NCI-H69 (cell line): Measurements from ENCODE around the gene SPATA31D3.
"Not testable (repeated sequence)": the region's sequence is repeated elsewhere in the genome, so short reads cannot be mapped to it uniquely, and the experiment has no call there.

Experiments
- DNase-seq: peaks from one replicate; lab custom pipeline; 2025; lab: John Stamatoyannopoulos, UW

SPATA31D3 gene

DNA sequence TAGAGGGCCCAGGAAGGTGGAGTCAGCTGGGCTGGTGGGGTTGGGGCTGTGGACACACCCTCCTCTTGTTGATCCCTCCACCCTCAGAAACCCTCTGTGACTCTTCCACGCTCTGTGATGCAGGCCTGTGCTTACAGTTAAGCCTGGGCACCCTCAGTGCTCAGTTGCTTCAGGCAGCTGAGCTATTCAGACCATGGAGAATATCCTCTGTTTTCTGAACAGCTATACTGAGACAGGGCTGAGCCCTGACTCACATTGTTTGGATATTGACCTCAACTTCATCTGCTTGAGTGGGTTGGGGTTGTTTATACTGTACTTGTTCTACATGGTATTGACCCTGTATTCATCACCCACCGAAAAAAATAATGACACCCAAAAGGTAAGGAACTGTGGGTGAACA is at the start of gene SPATA31D3:
Gene SPATA31D3, plus strand, starts transcription at position 108 of the 400 bp plus-strand sequence. Its CDS starts 86 bp downstream, at position 194.
- DNase-seq = not testable (repeated sequence)

DNA sequence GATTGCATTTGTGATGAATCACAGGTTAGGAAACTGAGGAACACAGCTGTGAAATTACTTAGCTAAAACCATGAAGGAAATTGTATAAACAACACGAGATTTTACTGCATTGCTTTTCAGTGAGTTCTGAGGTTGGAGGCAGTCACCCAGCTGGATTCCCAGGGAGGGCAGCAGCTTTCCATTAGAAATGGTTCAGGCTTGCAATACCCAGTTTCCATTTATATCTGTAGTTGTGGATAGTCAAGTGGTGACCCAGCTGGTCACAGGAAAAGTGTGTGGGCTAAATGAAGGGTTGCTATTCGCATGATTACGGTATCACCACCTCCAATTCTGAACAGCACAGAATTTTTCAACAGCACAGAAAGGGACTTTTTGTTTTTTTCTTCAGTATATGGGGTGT is 49.4 kb upstream of the SPATA31D3 start:
- DNase-seq = no peak

DNA sequence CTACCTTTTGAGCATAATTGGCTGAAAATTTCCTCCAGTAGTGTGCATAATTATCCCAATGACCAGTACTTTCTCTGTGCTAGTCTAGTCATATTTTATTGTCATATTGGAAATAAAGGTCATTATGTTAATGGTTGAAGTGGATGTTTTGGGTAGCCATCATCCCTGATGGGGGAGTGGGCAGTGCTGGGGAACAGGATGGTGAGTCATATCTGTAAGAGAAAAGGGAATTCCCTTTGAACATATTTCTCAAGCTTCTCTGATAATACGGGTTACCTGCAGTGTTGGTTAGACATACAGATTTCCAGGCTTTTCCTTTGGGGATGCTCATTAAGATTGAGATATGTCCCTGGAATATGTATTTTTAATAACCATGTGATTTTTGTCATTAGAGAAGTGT is 48.4 kb upstream of the SPATA31D3 start:
- DNase-seq = no peak

DNA sequence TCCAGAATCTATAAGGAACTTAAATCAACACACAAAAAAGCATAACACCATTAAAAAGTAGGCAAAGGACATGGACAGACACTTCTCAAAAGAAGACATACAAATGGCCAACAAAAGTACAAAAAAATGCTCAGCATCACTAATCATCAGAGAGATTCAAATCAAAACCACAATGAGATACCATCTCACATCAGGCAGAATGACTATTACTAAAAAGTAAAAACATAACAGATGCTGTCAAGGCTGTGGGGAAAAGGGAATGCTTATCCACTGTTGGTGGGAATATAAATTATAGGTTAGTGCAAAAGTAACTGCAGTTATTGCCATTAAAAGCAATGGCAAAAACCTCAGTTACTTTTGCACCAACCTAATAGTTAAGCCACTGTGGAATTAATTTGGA is 47.2 kb upstream of the SPATA31D3 start:
- no peak for DNase-seq

DNA sequence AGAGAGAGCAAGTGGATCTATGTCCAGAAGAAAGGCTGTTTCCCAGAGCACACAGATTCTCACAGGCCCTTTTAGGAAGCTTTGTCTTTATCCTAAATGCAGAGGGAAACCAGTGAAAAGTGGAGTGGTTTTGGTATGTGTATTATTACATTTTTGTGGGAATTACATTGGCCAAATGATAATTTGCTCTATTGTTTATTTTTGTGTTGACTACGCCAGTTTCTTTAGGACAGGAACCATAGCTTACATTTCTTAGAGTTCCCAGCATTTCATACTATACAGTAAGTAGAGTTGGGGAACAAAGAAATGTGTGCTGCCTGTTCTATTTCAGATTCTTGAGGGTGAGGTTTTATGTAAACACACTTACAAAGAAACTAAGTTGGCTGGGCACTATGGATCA is 44.4 kb upstream of the SPATA31D3 start:
- DNase-seq = no peak

DNA sequence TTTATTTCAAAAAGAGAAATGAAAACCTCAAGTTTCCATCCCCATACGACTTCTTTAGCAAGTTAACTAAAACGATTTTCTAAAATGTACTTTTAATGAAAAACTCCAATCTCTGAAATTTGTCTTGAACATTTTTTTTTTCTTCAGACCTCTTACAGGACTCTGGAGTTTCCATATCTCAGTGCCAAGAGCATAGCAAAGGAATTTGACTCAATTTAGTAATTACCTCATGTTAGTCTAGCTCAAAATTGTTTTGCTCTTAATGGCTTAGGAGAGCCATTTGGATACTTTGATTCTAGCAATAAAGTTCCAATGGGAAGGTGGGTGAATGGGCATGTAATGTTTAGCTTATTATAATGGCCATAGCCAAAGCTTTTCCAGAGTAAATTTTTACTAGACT is 41.1 kb upstream of the SPATA31D3 start:
- DNase-seq = no peak

DNA sequence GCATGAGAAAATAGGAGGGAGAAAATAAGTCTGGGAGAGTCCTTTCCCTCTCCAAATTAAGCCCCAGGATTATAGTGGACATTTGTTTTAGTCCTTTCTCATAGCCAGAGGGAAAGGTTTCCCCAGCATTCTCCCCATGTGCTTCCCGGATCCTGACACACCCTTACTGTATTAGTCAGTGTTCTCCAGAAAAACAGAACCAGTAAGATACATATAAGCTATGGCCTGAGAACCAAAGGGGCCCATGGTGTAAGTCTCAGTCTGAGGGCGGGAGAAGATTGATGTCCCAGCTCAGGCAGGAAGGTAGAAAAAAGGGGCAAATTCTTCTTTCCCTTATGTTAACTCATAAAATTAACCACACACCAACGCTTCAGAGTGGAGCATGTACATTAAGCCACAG is 40.7 kb upstream of the SPATA31D3 start:
- no peak for DNase-seq

DNA sequence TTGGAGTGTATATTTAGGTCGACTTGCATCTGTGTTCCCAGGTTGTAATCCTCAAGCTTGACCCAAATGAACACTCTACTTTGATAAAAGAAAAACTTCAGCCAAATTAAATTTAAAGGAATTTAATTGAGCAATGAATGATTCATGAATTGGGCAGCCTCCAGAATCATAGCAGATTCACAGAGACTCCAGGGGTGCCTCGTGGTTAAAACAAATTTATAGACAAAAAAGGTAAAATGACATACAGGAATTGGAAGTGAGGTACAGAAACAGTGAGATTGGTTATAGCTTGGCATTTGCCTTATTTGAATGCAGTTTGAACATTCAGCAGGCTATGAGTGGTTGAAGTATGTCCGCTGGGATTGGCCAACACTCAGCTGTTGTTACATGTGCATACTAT is 36.6 kb upstream of the SPATA31D3 start:
- no peak for DNase-seq

DNA sequence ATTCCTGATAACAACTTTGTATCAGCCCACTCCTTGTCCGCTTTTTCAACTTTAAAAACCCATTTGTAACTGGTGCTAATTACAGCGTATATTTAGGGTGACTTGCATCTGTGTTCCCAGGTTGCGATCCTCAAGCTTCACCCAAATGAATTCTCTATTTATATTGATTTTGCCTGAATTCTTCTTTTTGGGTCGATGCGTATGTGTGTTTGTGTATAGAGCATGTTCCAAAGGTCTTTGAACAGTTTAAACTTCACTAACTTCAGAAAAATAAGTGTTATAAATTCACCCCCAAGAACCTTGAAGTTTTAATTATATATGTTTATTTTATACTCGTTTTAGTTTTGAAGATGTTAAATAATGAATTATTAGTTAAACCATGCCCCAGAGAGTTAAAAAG is 31.2 kb upstream of the SPATA31D3 start:
- DNase-seq = no peak

DNA sequence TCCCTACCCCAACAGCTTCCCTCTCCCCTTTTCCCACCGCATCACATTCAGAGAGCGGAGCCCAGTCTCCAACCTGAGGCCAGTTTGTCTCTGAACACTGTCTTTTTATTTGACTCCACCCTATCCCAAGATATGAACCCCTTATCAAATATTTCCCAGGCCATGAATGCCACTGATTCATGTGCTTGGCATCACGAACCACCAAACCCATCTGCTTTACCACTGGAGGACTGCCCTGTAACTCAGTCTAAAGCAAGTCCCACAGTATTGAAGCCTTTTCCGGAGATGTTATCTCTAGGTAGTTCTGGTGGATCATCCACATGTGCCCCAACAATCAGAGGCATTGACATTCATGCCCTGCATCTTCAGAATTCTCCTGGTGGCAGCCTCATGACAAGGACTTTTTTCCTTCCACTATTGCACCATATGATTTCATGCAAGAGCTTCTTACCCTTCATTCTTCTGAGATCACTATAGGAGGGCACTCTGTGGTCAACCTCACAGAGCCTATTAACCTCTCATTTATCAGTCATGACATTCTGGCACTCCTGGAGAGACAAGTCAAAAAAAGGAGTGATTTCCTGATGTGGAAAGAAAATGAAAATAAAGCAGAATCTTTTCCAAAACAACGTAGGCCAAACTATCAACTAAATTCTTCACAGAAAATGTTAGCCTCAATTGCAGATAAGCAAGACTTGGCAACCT is 27.3 kb upstream of the SPATA31D3 start:
- DNase-seq = no peak

DNA sequence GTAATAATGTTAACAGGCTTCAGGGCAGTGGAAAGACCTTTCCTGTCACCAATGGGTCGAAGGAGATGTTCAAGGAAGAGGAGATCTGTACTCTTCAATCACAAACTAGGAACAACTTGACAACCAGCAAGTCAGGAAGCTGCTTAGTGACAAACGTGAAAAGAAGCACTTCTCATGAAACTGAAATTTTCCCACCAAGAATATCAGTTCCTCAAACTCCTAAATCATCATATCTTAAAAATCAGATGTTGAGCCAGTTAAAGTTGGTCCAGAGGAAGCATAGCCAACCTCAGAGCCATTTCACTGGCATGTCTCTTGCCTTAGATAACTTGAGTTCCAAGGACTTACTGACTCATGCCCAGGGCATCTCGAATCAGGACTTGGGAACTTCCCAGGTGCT is 24.8 kb upstream of the SPATA31D3 start:
- DNase-seq = not testable (repeated sequence)

DNA sequence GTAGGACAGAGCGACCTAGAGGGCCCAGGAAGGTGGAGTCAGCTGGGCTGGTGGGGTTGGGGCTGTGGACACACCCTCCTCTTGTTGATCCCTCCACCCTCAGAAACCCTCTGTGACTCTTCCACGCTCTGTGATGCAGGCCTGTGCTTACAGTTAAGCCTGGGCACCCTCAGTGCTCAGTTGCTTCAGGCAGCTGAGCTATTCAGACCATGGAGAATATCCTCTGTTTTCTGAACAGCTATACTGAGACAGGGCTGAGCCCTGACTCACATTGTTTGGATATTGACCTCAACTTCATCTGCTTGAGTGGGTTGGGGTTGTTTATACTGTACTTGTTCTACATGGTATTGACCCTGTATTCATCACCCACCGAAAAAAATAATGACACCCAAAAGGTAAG is 15.0 kb upstream of the SPATA31D3 start, which contains the start of gene SPATA31D4:
Gene SPATA31D4, plus strand, starts transcription at position 124 of the 400 bp plus-strand sequence. Its CDS starts 86 bp downstream, at position 210.
- not testable (repeated sequence) for DNase-seq

DNA sequence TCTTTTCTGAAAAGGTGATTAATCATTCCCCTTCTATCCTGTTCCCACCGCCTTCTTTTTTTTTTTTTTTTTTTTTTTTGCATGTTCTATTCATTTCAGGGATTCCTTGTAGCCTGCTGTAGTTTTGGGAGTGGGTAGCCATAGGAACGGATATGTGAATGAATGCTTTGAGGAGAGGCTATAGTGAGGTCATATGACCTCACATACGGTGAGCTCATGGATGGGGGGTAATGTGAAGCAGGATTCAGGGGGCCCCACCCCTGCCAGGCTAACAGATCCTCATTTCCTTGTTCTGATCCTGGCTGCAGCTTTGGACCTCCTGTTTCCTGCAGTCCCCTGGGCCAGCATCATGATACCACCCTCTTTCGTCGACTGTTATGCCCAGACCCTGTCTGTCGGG is 13.2 kb upstream of the SPATA31D3 start:
- DNase-seq = not testable (repeated sequence)

DNA sequence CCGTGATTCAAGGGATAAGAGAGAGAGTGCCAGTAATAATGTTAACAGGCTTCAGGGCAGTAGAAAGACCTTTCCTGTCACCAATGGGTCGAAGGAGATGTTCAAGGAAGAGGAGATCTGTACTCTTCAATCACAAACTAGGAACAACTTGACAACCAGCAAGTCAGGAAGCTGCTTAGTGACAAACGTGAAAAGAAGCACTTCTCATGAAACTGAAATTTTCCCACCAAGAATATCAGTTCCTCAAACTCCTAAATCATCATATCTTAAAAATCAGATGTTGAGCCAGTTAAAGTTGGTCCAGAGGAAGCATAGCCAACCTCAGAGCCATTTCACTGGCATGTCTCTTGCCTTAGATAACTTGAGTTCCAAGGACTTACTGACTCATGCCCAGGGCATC is 9.8 kb upstream of the SPATA31D3 start:
- DNase-seq = not testable (repeated sequence)

DNA sequence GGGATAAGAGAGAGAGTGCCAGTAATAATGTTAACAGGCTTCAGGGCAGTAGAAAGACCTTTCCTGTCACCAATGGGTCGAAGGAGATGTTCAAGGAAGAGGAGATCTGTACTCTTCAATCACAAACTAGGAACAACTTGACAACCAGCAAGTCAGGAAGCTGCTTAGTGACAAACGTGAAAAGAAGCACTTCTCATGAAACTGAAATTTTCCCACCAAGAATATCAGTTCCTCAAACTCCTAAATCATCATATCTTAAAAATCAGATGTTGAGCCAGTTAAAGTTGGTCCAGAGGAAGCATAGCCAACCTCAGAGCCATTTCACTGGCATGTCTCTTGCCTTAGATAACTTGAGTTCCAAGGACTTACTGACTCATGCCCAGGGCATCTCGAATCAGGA is 5.3 kb downstream of the SPATA31D3 start:
- not testable (repeated sequence) for DNase-seq

DNA sequence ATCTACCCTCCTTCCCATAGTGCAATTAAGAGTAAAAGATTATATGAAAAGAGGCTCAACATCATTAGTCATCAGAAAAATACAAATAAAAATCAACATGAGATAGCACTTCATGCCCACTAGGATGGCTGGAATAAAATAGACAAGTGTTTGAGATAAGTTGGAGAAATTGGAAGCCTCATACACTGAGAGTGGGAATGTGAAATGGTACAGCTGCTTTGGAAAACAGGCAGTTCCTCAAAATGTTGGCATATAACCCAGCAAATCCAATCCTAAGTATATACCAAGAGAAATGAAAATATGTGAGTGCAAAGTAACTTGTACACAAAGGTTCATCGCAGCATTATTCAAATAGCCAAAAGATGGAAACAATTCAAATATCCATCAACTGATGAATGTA is 9.8 kb downstream of the SPATA31D3 start:
- no peak for DNase-seq

DNA sequence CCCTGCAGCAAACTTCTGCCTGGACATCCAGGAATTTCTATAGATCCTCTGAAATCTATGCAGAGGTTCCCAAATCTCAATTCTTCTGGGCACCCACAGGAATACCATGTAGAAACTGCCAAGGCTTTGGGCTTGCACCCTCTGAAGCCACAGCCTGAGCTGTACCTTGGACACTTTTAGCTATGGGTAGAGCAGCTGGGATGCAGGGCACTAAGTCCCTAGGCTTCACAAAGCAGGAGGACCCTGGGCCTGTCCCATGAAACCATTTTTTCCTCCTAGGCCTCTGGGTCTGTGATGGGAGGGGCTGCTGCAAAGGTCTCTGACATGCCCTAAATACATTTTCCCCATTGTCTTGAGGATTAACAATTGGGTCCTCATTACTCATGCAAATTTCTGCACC is 12.3 kb downstream of the SPATA31D3 start:
- no peak for DNase-seq

DNA sequence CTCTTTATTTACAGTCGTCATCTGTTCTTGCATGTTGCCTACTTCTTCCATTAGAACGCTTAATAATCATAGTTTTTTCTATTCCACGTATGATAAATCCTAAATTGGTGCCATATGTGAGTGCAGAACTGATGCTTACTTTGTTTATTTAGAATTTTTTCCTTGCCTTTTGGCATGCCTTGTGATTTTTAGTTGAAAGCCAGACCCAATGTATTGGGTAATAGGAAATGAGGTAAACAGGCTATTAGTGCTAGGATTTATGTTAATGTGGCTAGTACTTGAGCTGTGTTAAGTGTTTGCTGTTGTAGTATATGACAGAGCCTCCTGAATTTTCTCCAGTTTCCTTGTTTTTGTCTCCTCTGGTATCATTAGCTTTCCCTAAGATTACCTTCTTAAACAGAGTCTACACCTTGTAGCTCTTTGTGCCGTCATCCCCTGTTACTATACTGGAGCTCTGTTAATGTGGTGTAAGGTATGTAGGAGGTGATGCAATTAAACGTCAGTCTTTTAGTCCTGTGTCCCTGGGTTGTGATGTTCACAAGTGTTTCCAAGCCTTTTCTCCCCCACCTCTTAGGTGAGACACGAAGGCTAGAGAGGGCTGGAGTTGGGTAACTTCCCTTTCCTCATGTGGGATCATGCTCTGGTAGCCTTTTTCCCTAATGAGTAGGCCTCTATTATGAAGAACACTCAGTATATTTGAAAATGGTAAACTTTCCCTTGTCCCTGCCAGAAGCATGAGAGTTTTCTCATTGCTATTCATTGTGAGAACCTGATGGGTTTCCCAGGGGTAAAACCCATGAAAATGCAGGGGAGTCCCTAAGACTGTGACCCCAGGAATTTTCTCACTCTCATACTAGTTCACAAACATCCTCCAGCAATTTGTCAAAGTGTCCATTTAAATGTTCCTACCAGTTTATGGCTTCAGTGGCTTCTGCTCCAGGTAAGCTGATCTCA is 21.2 kb downstream of the SPATA31D3 start:
- no peak for DNase-seq

DNA sequence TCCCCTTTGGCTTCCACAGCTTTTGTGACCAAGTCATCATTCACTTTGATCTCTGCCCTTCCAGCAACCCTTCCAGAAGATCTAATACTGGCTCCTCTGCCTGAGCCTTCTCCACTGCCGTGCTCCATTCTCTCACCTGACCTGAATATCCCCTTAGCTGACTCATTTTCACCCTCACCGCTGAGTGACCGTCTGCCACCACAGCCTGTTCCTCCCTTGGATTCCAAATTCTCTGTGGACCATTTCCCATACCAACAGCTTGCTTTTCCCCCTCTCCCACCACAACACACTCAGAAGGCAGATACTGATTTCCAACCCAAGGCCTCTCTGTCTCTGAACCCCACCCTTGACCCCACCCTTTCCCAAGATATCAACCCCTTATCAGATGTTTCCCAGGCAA is 24.7 kb downstream of the SPATA31D3 start:
- no peak for DNase-seq

DNA sequence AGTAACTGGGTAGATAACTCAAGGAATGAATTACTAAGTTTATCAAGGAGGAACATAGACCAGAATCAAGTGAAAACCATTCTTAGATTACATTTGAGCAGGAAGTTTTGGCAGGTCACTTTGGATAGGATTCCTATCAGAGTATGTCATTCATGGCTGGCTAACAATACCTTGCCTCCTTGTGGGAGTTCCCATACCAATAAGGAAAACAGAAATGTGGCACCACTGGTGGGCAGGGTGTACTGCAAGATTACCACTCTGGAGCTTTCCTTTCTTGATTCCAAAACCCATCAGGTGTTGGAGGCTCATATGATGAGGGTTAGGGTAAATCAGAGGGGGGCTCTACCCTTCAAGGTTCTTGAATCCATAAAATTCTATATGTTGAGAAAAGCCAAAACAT is 26.7 kb downstream of the SPATA31D3 start:
- DNase-seq = no peak

DNA sequence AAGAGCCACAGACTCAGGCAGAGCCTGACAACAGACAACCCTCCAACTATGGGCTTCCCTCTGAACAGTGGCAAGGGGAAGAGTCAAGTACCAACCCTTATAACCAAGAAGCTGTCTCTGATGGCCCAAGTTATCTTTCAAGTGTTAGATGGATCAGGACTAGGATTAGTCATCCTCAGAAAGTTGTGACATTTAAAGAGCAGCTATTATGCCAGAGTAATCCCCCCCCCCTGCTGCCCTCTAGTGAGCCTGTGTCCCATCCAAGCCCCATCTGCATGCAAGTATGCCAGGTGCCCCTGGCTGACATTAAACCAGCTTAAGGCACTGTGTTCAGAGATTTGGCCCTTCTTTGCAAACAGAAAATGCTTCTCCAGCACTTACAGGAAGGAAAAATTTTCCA is 28.4 kb downstream of the SPATA31D3 start:
- DNase-seq = no peak

DNA sequence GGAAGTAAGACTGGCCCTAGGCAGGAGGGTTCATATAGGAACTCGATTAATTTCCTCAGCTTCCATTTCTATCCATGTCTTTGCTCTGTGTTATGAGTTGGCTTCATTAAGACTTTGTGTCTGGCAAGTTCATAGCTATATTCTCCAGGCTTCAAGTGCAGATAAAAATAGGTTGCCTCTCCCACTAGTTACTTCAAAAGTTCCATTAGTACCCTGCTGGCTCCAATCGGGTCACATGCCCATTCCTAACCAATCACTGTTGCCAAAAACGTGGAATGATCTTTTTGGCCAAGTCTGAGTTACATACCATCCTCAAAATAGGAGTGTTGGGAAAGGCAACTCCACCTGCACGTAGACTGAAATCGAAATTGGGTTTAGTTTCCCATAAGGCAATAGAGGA is 31.5 kb downstream of the SPATA31D3 start:
- no peak for DNase-seq

DNA sequence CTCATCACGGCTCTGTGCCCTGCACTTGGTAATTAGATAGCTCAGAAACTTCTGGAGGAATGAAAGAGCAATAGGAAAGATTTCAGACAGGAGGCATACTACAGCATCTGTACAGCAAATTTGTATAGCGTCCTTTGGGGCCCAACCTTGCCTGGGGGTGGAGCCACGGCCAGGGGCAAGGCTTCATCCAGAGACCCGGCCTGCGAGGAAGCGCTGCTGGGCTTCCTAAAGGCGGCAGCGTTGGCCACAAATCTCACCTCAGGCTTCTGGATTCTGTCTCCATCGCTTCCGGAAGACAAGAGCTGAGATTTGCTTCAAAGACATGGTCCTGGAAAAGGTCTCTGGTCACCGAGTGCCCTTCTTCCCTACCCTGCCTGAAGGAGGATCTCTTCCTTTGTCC is 33.1 kb downstream of the SPATA31D3 start:
- DNase-seq = no peak
